SK-N-SH treated with all-trans-retinoic acid at 6 μM for 48 hours (cell line): Measurements from ENCODE around the gene TMEM208.

Source experiments
- ATAC-seq: fragments of 200-7000 bp; cut with Tn5 transposase; 3 replicates; pipeline ENCODE4 v1.9.1; 2020; ENCODE audit warnings: mild to moderate bottlenecking, moderate library complexity
- ARNTL ChIP-seq: fragments of 450-650 bp; formaldehyde crosslinking; IDR thresholded peaks from 2 replicates; pipeline ENCODE4 v1.5.0; 2020; ENCODE audit warnings: low read depth, mild to moderate bottlenecking, moderate library complexity, borderline replicate concordance
- BACH2 ChIP-seq: fragments of 250-450 bp; sonication (Bioruptor Pico); IDR thresholded peaks from 2 replicates; pipeline ENCODE4 v1.9.0; 2021; ENCODE audit warnings: mild to moderate bottlenecking, borderline replicate concordance
- CREB5 ChIP-seq: fragments of 250-450 bp; sonication (Bioruptor Pico); IDR thresholded peaks from 2 replicates; pipeline ENCODE4 v1.5.1; 2020; ENCODE audit warnings: low read depth, mild to moderate bottlenecking, moderate library complexity
- CSDC2 ChIP-seq: fragments of 250-450 bp; sonication (Bioruptor Pico); IDR thresholded peaks from 2 replicates; pipeline ENCODE4 v1.5.0; 2020; ENCODE audit warnings: mild to moderate bottlenecking, moderate library complexity
- ESRRG ChIP-seq: fragments of 250-450 bp; sonication (Bioruptor Pico); IDR thresholded peaks from 2 replicates; pipeline ENCODE4 v1.6.1; 2021; ENCODE audit warnings: mild to moderate bottlenecking
- GLIS3 ChIP-seq: fragments of 250-450 bp; sonication (Bioruptor Pico); IDR thresholded peaks from 2 replicates; pipeline ENCODE4 v1.5.0; 2020; ENCODE audit warnings: mild to moderate bottlenecking, moderate library complexity
- ISL1 ChIP-seq: fragments of 250-450 bp; sonication (Bioruptor Pico); IDR thresholded peaks from 2 replicates; pipeline ENCODE4 v2.1.2; 2022; ENCODE audit warnings: mild to moderate bottlenecking, moderate library complexity
- OSR1 ChIP-seq: fragments of 250-450 bp; sonication (Bioruptor Pico); IDR thresholded peaks from 2 replicates; pipeline ENCODE4 v1.8.0; 2022; ENCODE audit warnings: moderate library complexity, mild to moderate bottlenecking, inconsistent platforms
- PATZ1 ChIP-seq: fragments of 250-450 bp; sonication (Bioruptor Pico); IDR thresholded peaks from 2 replicates; pipeline ENCODE4 v1.8.0; 2020; ENCODE audit warnings: mild to moderate bottlenecking, moderate library complexity, borderline replicate concordance
- PPARA ChIP-seq: fragments of 250-450 bp; sonication (Bioruptor Pico); IDR thresholded peaks from 2 replicates; pipeline ENCODE4 v1.5.0; 2020; ENCODE audit warnings: mild to moderate bottlenecking, borderline replicate concordance
- SNAI2 ChIP-seq: fragments of 250-450 bp; sonication (Bioruptor Pico); IDR thresholded peaks from 2 replicates; pipeline ENCODE4 v1.5.0; 2020; ENCODE audit warnings: mild to moderate bottlenecking, moderate library complexity
- TCF4 ChIP-seq: fragments of 250-450 bp; sonication (Bioruptor Pico); IDR thresholded peaks from 2 replicates; pipeline ENCODE4 v1.8.0; 2021; ENCODE audit warnings: mild to moderate bottlenecking, moderate library complexity, borderline replicate concordance
- TOX ChIP-seq: fragments of 250-450 bp; sonication (Bioruptor Pico); IDR thresholded peaks from 2 replicates; pipeline ENCODE4 v1.8.0; 2021; ENCODE audit warnings: mild to moderate bottlenecking, moderate library complexity, borderline replicate concordance
- TSHZ2 ChIP-seq: fragments of 250-450 bp; sonication (Bioruptor Pico); IDR thresholded peaks from 2 replicates; pipeline ENCODE4 v1.5.0; 2020; ENCODE audit warnings: mild to moderate bottlenecking, moderate library complexity
- ZC3H10 ChIP-seq: fragments of 250-450 bp; sonication (Bioruptor Pico); IDR thresholded peaks from 2 replicates; pipeline ENCODE4 v1.5.1; 2021; ENCODE audit warnings: mild to moderate bottlenecking, moderate library complexity
- ZFP3 ChIP-seq: fragments of 250-450 bp; sonication (Bioruptor Pico); IDR thresholded peaks from 2 replicates; pipeline ENCODE4 v1.5.0; 2020; ENCODE audit warnings: mild to moderate bottlenecking, moderate library complexity
- ZFP30 ChIP-seq: fragments of 450-650 bp; formaldehyde crosslinking; IDR thresholded peaks from 2 replicates; pipeline ENCODE4 v1.5.0; 2022; ENCODE audit warnings: mild to moderate bottlenecking, moderate library complexity
- ZNF565 ChIP-seq: fragments of 450-650 bp; formaldehyde crosslinking; conservative IDR thresholded peaks from 2 replicates; pipeline ENCODE4 v1.5.0; 2020; ENCODE audit warnings: low read depth, mild to moderate bottlenecking, moderate library complexity
- ZNF70 ChIP-seq: fragments of 450-650 bp; formaldehyde crosslinking; IDR thresholded peaks from 2 replicates; pipeline ENCODE4 v1.5.0; 2020; ENCODE audit warnings: mild to moderate bottlenecking, moderate library complexity
- ZNF8 ChIP-seq: fragments of 450-650 bp; formaldehyde crosslinking; IDR thresholded peaks from 2 replicates; pipeline ENCODE4 v1.5.0; 2020; ENCODE audit warnings: mild to moderate bottlenecking, moderate library complexity
- TF ChIP-seq, protein P1 (sequence below): fragments of 250-450 bp; sonication (Bioruptor Pico); IDR thresholded peaks from 2 replicates; pipeline ENCODE4 v1.5.1; 2021; ENCODE audit warnings: mild to moderate bottlenecking, moderate library complexity
- TF ChIP-seq, protein P2 (sequence below): fragments of 250-450 bp; sonication (Bioruptor Pico); IDR thresholded peaks from 2 replicates; pipeline ENCODE4 v1.8.0; 2021; ENCODE audit warnings: low read depth, mild to moderate bottlenecking, moderate library complexity, borderline replicate concordance

Gene TMEM208

GRCh38 chr16:67258161-67258835, 31.4 kb downstream of the TMEM208 start:
- TF ChIP-seq SNAI2 (CRISPR knock-in tag) (no peak), ARNTL (no peak)
- ATAC-seq = no peak

GRCh38 chr16:67259705-67260104, 32.8 kb downstream of the TMEM208 start:
- ATAC-seq = no peak
- no peak for TF ChIP-seq TCF4 (CRISPR knock-in tag)
- no peak for TF ChIP-seq TOX (CRISPR knock-in tag)
- TF ChIP-seq CSDC2 (CRISPR knock-in tag) = no peak
- no peak for TF ChIP-seq ZFP3 (CRISPR knock-in tag)
- TF ChIP-seq ZNF8 = no peak
- no peak for TF ChIP-seq ZFP30
- no peak for TF ChIP-seq BACH2 (CRISPR knock-in tag)
- TF ChIP-seq, protein P1, sequence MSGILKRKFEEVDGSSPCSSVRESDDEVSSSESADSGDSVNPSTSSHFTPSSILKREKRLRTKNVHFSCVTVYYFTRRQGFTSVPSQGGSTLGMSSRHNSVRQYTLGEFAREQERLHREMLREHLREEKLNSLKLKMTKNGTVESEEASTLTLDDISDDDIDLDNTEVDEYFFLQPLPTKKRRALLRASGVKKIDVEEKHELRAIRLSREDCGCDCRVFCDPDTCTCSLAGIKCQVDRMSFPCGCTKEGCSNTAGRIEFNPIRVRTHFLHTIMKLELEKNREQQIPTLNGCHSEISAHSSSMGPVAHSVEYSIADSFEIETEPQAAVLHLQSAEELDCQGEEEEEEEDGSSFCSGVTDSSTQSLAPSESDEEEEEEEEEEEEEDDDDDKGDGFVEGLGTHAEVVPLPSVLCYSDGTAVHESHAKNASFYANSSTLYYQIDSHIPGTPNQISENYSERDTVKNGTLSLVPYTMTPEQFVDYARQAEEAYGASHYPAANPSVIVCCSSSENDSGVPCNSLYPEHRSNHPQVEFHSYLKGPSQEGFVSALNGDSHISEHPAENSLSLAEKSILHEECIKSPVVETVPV = no peak
- no peak for TF ChIP-seq PATZ1 (CRISPR knock-in tag)
- TF ChIP-seq, protein P2, sequence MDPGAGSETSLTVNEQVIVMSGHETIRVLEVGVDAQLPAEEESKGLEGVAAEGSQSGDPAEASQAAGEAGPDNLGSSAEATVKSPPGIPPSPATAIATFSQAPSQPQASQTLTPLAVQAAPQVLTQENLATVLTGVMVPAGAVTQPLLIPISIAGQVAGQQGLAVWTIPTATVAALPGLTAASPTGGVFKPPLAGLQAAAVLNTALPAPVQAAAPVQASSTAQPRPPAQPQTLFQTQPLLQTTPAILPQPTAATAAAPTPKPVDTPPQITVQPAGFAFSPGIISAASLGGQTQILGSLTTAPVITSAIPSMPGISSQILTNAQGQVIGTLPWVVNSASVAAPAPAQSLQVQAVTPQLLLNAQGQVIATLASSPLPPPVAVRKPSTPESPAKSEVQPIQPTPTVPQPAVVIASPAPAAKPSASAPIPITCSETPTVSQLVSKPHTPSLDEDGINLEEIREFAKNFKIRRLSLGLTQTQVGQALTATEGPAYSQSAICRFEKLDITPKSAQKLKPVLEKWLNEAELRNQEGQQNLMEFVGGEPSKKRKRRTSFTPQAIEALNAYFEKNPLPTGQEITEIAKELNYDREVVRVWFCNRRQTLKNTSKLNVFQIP = no peak
- TF ChIP-seq ZNF565 (CRISPR knock-in tag) = no peak
- no peak for TF ChIP-seq ISL1
- TF ChIP-seq ARNTL = no peak

GRCh38 chr16:67260426-67261063, 33.6 kb downstream of the TMEM208 start:
- peak; percentile 81 for ATAC-seq
- TF ChIP-seq ZC3H10 (CRISPR knock-in tag) (no peak), ARNTL (no peak), BACH2 (CRISPR knock-in tag) (no peak), PATZ1 (CRISPR knock-in tag) (no peak)
- TF ChIP-seq, all 23 proteins: peak for 0

DNA sequence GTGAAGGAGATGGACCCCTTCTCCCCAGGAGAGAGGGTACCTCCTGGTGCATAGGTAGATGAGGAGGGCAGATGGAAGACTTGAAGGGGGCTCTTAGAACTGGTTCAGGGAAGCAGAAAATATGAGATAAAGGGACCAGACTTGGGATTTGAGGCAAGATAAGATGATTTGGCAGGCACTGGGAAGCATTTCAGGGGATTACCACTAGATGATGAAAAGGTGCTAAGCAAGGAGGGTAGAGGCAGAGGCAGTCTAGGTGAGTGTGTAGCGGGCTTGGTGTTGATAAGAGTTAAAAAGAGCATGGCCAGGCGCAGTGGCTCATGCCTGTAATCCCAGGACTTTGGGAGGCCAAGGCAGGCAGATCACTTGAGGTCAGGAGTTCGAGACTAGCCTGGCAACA, 36.3 kb downstream of the TMEM208 start:
- TF ChIP-seq ZFP30 (no peak), GLIS3 (no peak), OSR1 (CRISPR knock-in tag) (no peak), CSDC2 (CRISPR knock-in tag) (no peak), SNAI2 (CRISPR knock-in tag) (no peak), ZC3H10 (CRISPR knock-in tag) (no peak), PPARA (CRISPR knock-in tag) (no peak), CREB5 (CRISPR knock-in tag) (no peak), ZNF70 (CRISPR knock-in tag) (no peak), ESRRG (CRISPR knock-in tag) (no peak), TCF4 (CRISPR knock-in tag) (no peak), ARNTL (no peak), ZFP3 (CRISPR knock-in tag) (no peak), TSHZ2 (CRISPR knock-in tag) (no peak), TOX (CRISPR knock-in tag) (no peak)
- TF ChIP-seq, protein P1 = no peak
- no peak for ATAC-seq
